Limb (tissue), 2 donors: ENCODE measurements around the gene TMA7.

ENCODE experiments used
- DNase-seq, 2 donors: peaks; one replicate each; pipeline ENCODE4 v3.0.0-alpha.2; 2016; ENCODE audit errors: extremely low spot score in 2 of 2

The TMA7 gene

GRCh38 chr3:48439820-48440589, at the start of gene TMA7, which contains the start of gene CCDC51:
Gene TMA7, plus strand, starts transcription at chr3:48440257. Its CDS starts 40 bp downstream, at chr3:48440297.
Gene CCDC51, minus strand, starts transcription at chr3:48440119. Its CDS starts 4,991 bp downstream, at chr3:48435128.
- peak; percentile 97 for DNase-seq

GRCh38 chr3:48394391-48394790, 45.7 kb upstream of the TMA7 start:
- no peak for DNase-seq

GRCh38 chr3:48395714-48396113, 44.3 kb upstream of the TMA7 start:
- no peak for DNase-seq

- DNase-seq: peak in 1 of 2 donors; percentile 22
Measured at GRCh38 chr3:48397767-48398681, 42.0 kb upstream of the TMA7 start.

GRCh38 chr3:48398701-48399386, 41.2 kb upstream of the TMA7 start:
- DNase-seq: peak in 1 of 2 donors; percentile 24

GRCh38 chr3:48399387-48400172, 40.5 kb upstream of the TMA7 start:
- DNase-seq: peak in 1 of 2 donors; percentile 25

DNA sequence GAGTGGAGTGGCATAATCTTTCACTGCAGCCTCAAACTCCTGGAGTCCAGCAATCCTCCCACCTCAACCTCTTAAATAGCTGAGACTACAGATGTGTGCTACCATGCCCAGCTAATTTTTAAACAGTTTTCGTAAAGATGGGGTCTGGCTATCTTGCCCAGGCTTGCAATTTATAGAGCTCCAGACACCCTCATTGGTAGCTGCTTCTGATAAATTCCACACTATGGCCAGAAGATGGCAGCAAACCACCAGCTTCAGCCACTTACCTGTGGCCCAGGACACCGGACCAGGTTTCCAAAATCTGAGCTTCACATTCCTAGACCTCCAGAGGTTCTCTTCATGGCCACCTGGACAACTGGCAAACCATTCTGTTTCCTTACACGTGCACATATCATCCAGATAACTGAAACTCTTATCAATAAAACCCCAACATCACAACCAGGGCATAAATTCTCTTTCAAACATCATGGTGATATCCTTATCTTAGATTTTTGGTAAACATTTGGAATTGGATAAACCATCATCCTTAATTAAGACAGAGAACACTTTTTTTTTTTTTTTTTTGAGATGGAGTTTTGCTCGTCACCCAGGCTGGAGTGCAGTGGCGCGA, 39.1 kb upstream of the TMA7 start:
- DNase-seq: peak; percentile 39 to 63

- peak in 1 of 2 donors; percentile 20 for DNase-seq
Measured at GRCh38 chr3:48401434-48401901, 38.6 kb upstream of the TMA7 start.

DNA sequence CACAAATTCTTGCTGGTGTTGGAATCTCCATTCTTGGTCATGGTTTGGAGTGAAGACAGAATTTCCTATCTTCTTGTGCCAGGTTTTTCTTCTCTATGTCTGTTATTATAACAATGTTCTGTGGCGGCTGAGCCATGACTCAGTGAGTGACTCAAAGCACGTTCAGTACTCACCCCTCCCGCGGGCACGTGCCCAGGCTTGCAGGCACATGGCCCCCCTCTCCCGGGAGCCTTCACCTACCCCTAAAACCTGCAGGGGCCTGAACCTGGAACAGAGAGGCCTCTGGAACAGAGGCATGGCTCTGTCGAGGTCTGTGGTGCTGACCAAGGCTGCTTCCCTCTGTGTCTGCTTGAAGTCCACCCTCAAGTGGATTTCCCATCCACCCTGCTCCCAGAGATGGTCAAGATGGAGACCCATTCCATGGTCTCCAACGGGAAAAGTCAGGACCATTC, 37.8 kb upstream of the TMA7 start:
- peak in 1 of 2 donors; percentile 22 for DNase-seq

GRCh38 chr3:48402907-48403306, 37.1 kb upstream of the TMA7 start:
- no peak for DNase-seq

GRCh38 chr3:48403533-48404439, 36.3 kb upstream of the TMA7 start:
- DNase-seq: no peak

- no peak for DNase-seq
Measured at GRCh38 chr3:48404440-48405342, 35.4 kb upstream of the TMA7 start.

DNA sequence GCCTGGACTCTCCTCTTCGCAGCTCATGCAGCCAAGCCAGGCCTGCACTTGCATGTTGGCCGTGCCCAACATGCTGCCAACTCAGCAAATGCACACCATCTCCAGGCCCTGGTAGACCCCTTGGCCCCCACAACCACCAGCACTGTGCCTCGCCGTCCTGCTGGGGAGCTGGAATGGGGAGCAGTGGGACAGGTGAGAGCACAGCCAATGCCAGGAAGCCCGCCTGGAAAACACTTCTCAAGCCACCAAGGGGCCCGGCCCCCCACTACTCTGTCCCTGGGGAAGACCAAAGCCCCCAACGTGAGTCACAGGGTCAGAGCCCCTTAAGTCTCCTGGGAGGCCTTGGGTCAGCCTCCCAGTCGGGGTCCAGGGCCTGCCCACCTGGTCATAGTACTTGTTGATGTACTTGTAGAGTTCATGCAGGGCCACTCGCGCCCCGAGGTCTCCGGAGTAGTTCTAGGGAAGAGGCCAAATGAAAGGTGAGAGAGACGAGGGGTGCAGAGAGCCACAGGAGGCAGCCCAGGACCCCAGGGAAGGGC, 34.6 kb upstream of the TMA7 start:
- DNase-seq: peak in 1 of 2 donors; percentile 17

GRCh38 chr3:48405971-48406370, 34.1 kb upstream of the TMA7 start:
- no peak for DNase-seq

DNA sequence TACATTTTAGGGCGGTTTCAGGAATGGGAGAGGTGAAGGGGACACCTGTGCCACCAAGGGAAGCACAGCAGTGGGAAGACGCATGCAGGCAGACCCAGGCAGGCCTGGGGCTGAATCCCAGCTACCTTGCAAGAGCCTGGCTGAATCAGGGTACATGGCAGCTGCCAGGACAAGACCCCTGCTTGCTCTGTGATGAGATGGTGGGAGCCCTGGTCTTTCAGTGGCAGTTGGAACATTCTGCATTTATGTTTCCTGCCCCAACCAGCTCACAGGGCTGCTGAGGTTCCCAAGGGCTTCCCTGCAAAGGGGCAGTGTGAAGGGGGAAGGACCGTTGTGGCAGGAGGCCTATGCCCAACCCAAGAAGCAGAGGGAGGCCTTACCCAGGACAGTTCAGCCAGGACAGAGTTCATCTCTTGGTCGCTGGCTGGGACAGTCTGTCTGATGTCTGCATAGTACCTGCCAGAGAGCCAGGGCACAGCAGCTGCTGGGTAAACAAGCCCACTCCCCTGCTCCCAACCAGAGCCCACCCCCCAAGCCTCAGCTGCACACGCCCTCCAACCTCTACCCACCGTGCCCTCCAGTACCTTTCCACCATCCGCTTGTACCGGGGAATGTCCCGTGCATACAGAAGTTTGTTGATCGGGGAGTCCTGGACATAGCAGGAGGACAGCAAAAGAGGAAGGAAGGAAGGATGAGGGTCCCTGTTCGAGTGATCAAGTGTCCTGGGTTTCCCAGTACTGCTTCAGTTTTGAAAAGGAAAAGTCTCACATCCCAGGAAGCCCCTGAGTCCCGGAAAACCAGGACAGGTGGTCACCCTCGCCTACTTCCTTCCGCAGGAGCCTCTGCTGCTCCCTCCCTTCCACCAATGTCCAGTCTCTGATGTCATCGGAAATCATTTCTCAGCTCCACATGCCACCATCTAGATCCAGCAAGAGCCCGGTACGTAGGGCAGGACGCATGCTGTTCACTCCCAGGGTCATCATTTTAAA, 33.3 kb upstream of the TMA7 start:
- DNase-seq: peak in 1 of 2 donors; percentile 11

GRCh38 chr3:48407542-48408099, 32.4 kb upstream of the TMA7 start:
- DNase-seq: no peak
